ENCODE results near the gene PRCC.

- TF ChIP-seq POLR2A (IDR thresholded peaks at IDR 0.05) (no peak), CTCF (IDR thresholded peaks at IDR 0.05) (no peak)
Measured at GRCh38 chr1:156807627-156808026, 40.3 kb downstream of the PRCC start.
